T47D (cell line): ENCODE measurements around the gene COL23A1.
A peak's percentile ranks its signal among the peaks of the same experiment; 100 is the strongest.

Source experiments
- DNase-seq, 2 experiments: peaks; one replicate each; pipeline versions ENCODE4 v3.0.0 to v3.0.0-alpha.2; 2011 to 2012; ENCODE audit warnings: low read depth in 1 of 2, low spot score in 1 of 2
- JUND ChIP-seq: IDR thresholded peaks from 2 replicates; pipeline ENCODE4 v1.6.1; 2012; ENCODE audit warnings: low read depth
- in situ Hi-C: cut with HindIII; loops from 2 replicates; pipeline ENCODE4 v1.10.0; 2016; ENCODE audit warnings: low sequenced_read_pairs, low pct_unique_long_range_greater_than_20kb

Gene COL23A1

GRCh38 chr5:178560911-178561310 lies 29.3 kb downstream of the COL23A1 start:
- no peak for TF ChIP-seq JUND
- in situ Hi-C loops: no loop called here
- no peak for DNase-seq

DNA sequence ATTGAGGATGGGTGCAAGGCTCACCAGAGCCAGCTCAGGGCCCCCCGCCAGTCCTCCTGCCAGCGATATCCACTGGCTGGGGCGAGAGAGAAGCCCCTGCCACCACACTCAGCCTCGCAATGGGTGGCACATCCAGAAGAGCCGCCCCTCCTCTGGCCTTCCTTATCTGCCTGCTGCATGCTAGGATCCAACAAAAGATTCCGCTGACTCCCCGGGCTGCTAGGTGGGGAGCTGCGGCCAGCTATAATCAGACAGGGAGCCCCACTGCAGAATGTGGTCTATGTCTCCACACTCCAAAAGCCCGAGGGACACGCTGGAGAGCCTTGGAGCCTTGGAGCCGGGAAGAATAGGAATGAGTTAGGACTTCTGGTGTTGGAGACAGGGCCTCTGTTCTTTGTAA lies 32.8 kb downstream of the COL23A1 start:
- no peak for DNase-seq
- in situ Hi-C loops: no loop called here
- TF ChIP-seq JUND: no peak

- in situ Hi-C loops: no loop called here
- TF ChIP-seq JUND: no peak
- DNase-seq: peak in 1 of 2 experiments; percentile 43
These were observed 34.4 kb downstream of the COL23A1 start for GRCh38 chr5:178555771-178556211.

DNA sequence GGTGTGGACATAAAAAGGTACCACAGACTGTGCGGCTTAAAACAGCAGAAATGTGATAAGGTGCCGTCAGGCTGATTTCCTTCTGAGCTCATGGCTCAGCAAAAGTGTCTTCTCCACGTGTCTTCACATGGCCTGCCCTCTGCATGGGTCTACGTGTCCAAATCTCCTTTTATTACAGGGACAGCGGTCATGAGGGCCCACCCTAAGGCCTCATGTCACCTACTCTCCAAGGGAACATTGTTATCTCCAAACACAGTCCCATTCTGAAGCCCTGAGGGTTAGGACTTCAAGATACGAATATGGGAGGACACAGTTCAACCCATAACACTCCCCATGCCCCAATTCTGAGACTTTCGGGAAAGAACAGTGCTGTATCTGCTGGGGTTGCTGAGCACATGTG lies 35.2 kb downstream of the COL23A1 start:
- TF ChIP-seq JUND: no peak

DNA sequence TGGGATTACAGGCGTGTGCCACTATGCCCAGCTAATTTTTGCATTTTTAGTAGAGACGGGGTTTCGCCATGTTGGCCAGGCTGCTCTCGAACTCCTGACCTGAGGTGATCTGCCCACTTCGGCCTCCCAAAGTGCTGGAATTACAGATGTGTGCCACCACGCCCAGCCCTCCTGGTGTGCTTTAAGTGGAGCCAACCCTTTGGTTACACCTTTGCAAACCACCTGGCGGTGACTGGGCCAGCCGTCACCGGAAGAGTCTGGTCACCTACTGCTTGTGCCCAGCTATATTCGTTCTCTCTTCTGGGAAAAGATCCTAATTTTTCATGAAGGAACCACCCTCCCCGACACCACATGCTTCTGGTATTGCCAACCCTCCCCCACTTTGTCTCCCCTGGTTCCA lies 35.9 kb downstream of the COL23A1 start:
- in situ Hi-C loops: no loop called here
- no peak for DNase-seq
- TF ChIP-seq JUND: no peak

More for the DNA sequence above, 35.2 kb downstream of the COL23A1 start:
- in situ Hi-C loops: no loop called here
- no peak for DNase-seq

DNA sequence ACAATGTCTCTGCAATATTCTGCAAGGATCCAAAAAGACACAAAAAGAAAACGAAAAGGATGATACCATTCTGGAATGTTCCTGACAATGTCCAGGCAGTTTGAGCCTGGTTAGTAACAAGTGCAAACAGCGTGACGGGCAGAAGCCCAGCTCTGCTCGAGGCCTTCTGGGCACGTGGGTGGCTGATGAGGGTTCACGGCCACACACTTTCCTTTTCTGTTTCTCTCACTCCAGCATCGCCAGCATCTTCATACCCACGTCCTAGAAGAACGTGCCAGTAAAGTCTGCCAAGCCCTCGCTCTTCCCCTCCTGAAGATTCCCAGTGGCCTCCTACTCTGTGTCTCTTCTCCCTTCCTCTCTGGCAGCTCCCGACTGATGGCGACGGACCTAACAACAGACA lies 36.7 kb downstream of the COL23A1 start:
- in situ Hi-C loops: no loop called here
- TF ChIP-seq JUND: no peak
- no peak for DNase-seq

GRCh38 chr5:178551468-178551867 lies 38.7 kb downstream of the COL23A1 start:
- in situ Hi-C loops: no loop called here

GRCh38 chr5:178551059-178551458 lies 39.1 kb downstream of the COL23A1 start:
- in situ Hi-C loops: no loop called here
- peak; percentile 41 to 45 for DNase-seq

More at GRCh38 chr5:178551468-178551867, 38.7 kb downstream of the COL23A1 start:
- TF ChIP-seq JUND: no peak
- DNase-seq: no peak

GRCh38 chr5:178548746-178549145 lies 41.4 kb downstream of the COL23A1 start:
- DNase-seq: no peak
- in situ Hi-C loops: no loop called here
- TF ChIP-seq JUND: no peak

More at GRCh38 chr5:178551059-178551458, 39.1 kb downstream of the COL23A1 start:
- TF ChIP-seq JUND: no peak

DNA sequence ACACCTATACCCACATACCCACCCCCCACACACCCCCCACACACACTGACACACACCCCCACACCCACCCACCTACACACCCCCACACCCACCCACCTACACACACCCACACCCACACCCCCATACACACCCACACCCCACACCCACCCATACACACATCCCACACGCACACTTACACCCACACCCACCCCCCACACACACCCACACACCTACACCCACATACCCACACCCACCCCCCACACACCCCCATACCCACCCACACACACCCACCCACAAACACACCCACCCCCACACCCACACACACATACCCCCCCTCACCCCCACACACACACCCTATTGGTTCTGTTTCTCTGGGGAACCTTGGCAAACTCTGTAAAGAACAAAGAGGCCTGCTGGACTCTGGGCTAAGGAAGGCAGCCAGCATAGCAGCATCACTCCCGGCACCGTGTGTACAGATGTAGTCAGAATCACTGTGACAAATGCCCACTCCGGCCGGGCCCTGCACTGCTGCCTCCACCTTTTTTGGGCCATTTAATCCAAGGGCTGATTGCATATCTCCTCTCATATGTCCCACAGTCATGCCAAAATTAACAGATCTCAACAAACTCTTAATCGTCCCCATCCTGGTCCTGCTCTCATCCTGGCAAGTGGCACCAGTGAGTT lies 42.3 kb downstream of the COL23A1 start:
- no peak for DNase-seq
- no peak for TF ChIP-seq JUND
- in situ Hi-C loops: no loop called here

DNA sequence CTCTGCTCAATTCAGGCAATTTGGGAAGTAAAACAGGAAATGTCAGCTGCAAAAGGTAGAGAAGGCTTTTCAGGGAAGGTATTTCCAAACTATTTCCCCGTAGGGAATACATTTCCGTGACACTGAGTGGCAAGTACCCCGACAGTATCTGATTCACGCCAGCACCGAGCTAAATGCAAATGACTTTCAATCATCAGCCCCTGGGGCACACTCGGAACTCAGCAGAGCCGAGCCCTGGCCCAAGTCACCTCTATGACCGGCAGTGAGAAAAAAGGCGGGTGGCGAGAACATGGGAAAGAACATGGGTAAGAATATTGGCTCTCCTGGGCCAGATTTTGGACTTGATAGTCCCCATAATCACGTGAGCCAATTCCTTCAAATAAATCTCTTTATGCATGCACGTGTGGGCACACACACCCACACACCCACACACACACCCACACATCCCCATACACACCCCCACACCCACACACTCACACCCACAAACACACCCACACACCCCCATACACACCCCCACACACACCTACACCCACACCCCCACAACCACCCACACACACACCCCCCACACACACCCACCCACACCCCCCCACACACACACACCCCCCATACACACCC lies 43.0 kb downstream of the COL23A1 start:
- in situ Hi-C loops: no loop called here
- no peak for DNase-seq
- TF ChIP-seq JUND: no peak

DNA sequence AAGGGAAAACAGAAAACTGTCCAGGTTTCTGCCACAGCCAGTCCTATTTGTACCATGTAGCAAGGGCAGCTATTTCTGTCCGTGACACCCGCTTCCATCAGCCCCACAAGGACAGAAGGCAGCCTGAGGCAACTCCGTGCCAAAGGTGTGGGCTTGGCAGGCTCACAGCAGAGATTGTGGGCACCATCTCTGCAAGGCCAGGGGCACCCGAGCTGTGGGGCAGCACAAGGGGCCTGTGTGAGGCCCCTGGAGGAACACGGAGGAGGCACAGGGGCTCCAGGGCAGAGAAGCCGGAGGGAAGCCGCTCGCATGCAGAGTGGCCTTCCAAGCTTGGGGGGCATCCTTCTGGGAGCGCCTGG lies 43.5 kb downstream of the COL23A1 start:
- in situ Hi-C loops: no loop called here
- no peak for TF ChIP-seq JUND
- no peak for DNase-seq

DNA sequence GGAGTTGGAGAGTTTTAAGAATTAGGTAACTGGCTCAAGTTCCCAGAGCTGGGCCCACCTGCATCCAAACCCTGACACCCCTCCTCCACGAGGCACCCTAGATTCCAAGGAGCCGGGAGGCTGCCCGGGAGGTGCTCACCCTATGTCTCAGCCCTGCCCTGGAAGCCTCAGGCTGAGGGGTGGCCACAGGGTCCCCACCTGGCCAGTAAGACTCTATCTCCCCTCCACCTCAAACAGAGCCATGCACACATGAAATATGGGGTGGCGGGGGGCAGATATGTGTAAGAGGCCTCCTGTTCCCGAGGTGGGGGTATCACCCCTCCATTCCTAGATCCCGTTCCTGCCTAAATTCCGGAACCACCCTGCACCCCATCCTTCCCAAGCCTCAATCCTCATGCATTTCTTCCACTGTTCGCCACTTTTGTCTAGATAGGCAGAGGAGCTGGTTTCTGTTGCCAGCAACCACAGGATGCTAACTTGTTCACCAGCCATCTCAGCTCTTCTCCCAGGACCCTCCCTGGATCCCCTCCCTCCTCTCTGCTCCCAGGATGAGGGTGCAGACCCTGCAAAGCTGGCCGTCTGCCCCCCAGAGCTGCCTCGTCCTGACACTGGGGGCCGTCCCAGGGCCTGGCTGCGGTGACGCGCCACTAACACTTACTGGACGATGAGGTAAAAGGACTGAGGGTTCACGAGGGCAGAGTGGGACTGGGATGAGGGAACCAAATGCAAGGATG lies 44.1 kb downstream of the COL23A1 start:
- no peak for TF ChIP-seq JUND
- DNase-seq: no peak
- in situ Hi-C loops: no loop called here
